Body of pancreas (tissue), 4 donors: ENCODE results near the gene CLEC2D. TPM values are rescaled to one million over a fixed set of nuclear protein-coding genes. Genes with fewer than 3 reads are reported as not detected.
"Not testable (repeated sequence)": the region's sequence is repeated elsewhere in the genome, so short reads cannot be mapped to it uniquely, and the experiment has no call there.

Experiments
- ATAC-seq: fragments of 150-250 bp; one replicate; pipeline ENCODE4 v1.9.1; 2016
- DNase-seq, 4 donors: peaks; one replicate each; pipeline ENCODE4 v3.0.0-alpha.2; 2019
- H3K27ac ChIP-seq, 4 donors: fragments of 200-600 bp; sonication (generic); 1 replicate in 3 of 4; 2 replicates in 1 of 4; pipeline versions ENCODE4 v1.5.1 to v1.6.1; 2016 to 2019; ENCODE audit warnings: mild to moderate bottlenecking in 1 of 4, mixed read lengths in 1 of 4, moderate library complexity in 1 of 4
- H3K27me3 ChIP-seq, 2 donors: fragments of 200-600 bp; sonication (generic); one replicate each; pipeline ENCODE4 v1.6.0; 2016; ENCODE audit warnings: mild to moderate bottlenecking in 1 of 2
- H3K36me3 ChIP-seq, 2 donors: fragments of 200-600 bp; sonication (generic); replicated peaks in 1 of 2; 2 replicates each; pipeline ENCODE4 v1.5.1; 2016; ENCODE audit warnings: low read depth in 2 of 2; ENCODE audit not compliant: insufficient read depth in 1 of 2
- H3K4me1 ChIP-seq: fragments of 200-600 bp; sonication (generic); one replicate; pipeline ENCODE4 v1.6.0; 2016
- H3K4me3 ChIP-seq, 2 donors: fragments of 200-600 bp; sonication (generic); 1 replicate in 1 of 2; 2 replicates in 1 of 2; pipeline ENCODE4 v1.5.1; 2016 to 2019
- H3K9me3 ChIP-seq, 3 donors: fragments of 200-600 bp; sonication (generic); 1 replicate in 2 of 3; 2 replicates in 1 of 3; pipeline ENCODE4 v1.5.1; 2016
- POLR2A ChIP-seq, 3 donors: fragments of 450-650 bp; IDR thresholded peaks; one replicate each; pipeline ENCODE4 v1.6.1; 2016; ENCODE audit warnings: antibody characterized with exemption in 3 of 3, mild to moderate bottlenecking in 2 of 3
- WGBS, 2 donors: methylation state at CpG; one replicate each; pipeline ENCODE4 v1.1.5; 2017; 5-methylcytosine and 5-hydroxymethylcytosine counted together
- intact Hi-C: fragments of 100-400 bp; cut with DNase I; formaldehyde crosslinking; loops from one replicate; pipeline ENCODE4 v1.15.1; 2023
- total RNA-seq, 2 donors: library from RNA; depleted of rRNA; stranded (reverse); fragments of >200 nt; gene quantifications; one replicate each; pipeline ENCODE4 v1.1.0, GENCODE V29; 2016
- TF ChIP-seq, protein P1 (sequence below), 7 experiments: fragments of 450-650 bp in 4 of 7; fragments of 200-600 bp in 3 of 7; sonication (generic) in 3 of 7; IDR thresholded peaks; one replicate each; pipeline ENCODE4 v1.5.1; 2016 to 2019; ENCODE audit warnings: antibody characterized with exemption in 7 of 7

Gene CLEC2D
- total RNA-seq, 2 donors from 2014 or later = 5.3 to 7.5 TPM

DNA sequence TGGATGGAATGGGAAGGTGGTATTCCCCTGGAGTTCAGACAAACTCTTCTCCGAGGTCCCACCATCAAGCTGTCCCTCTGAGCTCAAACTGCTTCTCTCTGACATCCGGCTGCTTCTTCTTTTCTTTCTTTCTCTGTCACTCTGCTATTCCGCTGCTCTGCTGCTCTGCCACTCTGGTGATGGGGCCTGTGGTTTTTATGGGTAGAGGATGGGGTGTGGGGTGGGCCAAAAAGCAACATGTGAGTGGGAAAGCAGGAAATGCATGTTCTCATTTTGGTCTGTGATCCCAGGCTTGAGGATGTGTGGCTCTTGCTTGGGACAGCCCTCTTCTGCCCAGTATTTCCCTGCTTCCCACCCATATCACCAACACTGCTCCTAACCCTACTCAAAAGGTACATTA lies 32.7 kb downstream of the CLEC2D start:
- H3K27ac ChIP-seq = no peak overlapping the region
- no peak overlapping the region for H3K4me3 ChIP-seq
- no peak for TF ChIP-seq POLR2A (IDR thresholded peaks at IDR 0.05)
- TF ChIP-seq, protein P1, sequence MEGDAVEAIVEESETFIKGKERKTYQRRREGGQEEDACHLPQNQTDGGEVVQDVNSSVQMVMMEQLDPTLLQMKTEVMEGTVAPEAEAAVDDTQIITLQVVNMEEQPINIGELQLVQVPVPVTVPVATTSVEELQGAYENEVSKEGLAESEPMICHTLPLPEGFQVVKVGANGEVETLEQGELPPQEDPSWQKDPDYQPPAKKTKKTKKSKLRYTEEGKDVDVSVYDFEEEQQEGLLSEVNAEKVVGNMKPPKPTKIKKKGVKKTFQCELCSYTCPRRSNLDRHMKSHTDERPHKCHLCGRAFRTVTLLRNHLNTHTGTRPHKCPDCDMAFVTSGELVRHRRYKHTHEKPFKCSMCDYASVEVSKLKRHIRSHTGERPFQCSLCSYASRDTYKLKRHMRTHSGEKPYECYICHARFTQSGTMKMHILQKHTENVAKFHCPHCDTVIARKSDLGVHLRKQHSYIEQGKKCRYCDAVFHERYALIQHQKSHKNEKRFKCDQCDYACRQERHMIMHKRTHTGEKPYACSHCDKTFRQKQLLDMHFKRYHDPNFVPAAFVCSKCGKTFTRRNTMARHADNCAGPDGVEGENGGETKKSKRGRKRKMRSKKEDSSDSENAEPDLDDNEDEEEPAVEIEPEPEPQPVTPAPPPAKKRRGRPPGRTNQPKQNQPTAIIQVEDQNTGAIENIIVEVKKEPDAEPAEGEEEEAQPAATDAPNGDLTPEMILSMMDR (IDR thresholded peaks at IDR 0.05) = no peak
- no peaks in the 10 kb centered on the region for H3K4me1 ChIP-seq
- 34 to 83% methylated on average over 3 of the region's 3 CpGs for WGBS, 2 donors
- DNase-seq (no peak), ATAC-seq (no peak)
- intact Hi-C loops = loop anchor here (10.0 kb wide), 1 partner anchor 67 kb away; no protein-coding TSS in a partner anchor
- no peaks in the 10 kb centered on the region for H3K9me3 ChIP-seq
- no peaks in the 10 kb centered on the region for H3K27me3 ChIP-seq
- H3K36me3 ChIP-seq = no peaks in the 10 kb centered on the region

- intact Hi-C loops = loop anchor here (10.0 kb wide), 1 partner anchor 70 kb away; no protein-coding TSS in a partner anchor
Measured at GRCh38 chr12:9704561-9704960, 35.0 kb downstream of the CLEC2D start.

DNA sequence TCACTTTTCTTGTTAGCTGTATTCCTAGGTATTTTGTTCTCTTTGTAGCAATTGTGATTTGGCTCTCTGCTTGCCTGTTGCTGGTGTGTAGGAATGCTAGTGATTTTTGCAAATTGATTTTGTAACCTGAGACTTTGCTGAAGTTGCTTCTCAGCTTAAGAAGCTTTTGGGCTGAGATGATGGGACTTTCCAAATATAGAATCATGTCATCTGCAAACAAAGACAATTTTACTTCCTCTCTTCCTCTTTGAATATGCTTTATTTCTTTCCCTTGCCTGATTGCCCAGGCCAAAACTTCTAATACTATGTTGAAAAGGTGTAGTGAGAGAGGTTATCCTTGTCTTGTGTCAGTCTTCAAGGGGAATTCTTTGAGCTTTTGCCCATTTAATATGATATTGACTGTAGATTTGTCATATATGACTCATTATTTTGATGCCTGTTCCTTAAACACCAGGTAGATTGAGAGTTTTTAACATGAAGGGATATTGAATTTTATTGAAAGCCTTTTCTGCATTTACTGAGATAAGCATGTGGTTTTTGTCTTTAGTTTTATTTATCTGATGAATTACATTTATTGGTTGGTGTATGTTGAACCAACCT lies 36.7 kb downstream of the CLEC2D start:
- ATAC-seq = no peak
- intact Hi-C loops = loop anchor here (5.0 to 10.0 kb wide), 2 partner anchors 71 to 374 kb away; no protein-coding TSS in a partner anchor

More at GRCh38 chr12:9704561-9704960, 35.0 kb downstream of the CLEC2D start:
- H3K36me3 ChIP-seq, H3K27me3 ChIP-seq, ATAC-seq, H3K4me1 ChIP-seq, H3K9me3 ChIP-seq, H3K4me3 ChIP-seq, H3K27ac ChIP-seq, DNase-seq: not testable (repeated sequence)
- 79 to 80% methylated on average over 5 of the region's 5 CpGs for WGBS, 2 donors

GRCh38 chr12:9707356-9707755 lies 37.8 kb downstream of the CLEC2D start:
- H3K36me3 ChIP-seq = no peaks in the 10 kb centered on the region
- no peak overlapping the region for H3K27ac ChIP-seq
- TF ChIP-seq POLR2A (IDR thresholded peaks at IDR 0.05) = no peak
- TF ChIP-seq, protein P1 (IDR thresholded peaks at IDR 0.05) = no peak
- no peaks in the 10 kb centered on the region for H3K9me3 ChIP-seq
- no peak for ATAC-seq
- intact Hi-C loops = loop anchor here (5.0 to 10.0 kb wide), 2 partner anchors 73 to 375 kb away; no protein-coding TSS in a partner anchor
- H3K27me3 ChIP-seq = no peaks in the 10 kb centered on the region
- H3K4me3 ChIP-seq = no peak overlapping the region
- no peak for DNase-seq
- peaks cover 5% of the 10 kb centered on the region for H3K4me1 ChIP-seq

More for the DNA sequence above, 36.7 kb downstream of the CLEC2D start:
- no peak for DNase-seq
- Histone ChIP-seq H3K4me1 (peaks cover 5% of the 10 kb centered on the region), H3K27me3 (no peaks in the 10 kb centered on the region), H3K9me3 (no peaks in the 10 kb centered on the region), H3K36me3 (no peaks in the 10 kb centered on the region), H3K4me3 (no peak overlapping the region), H3K27ac (no peak overlapping the region)
- TF ChIP-seq POLR2A (IDR thresholded peaks at IDR 0.05) = no peak
- TF ChIP-seq, protein P1 (IDR thresholded peaks at IDR 0.05) = no peak

GRCh38 chr12:9707864-9708808 lies 38.6 kb downstream of the CLEC2D start:
- H3K27ac ChIP-seq = no peak overlapping the region
- H3K9me3 ChIP-seq = no peaks in the 10 kb centered on the region
- no peaks in the 10 kb centered on the region for H3K27me3 ChIP-seq
- no peaks in the 10 kb centered on the region for H3K36me3 ChIP-seq
- intact Hi-C loops = loop anchor here (5.0 to 10.0 kb wide), 2 partner anchors 73 to 376 kb away; no protein-coding TSS in a partner anchor
- DNase-seq (peak; percentile 51 to 62 (median 58)), ATAC-seq (peak; percentile 70)
- peaks cover 5% of the 10 kb centered on the region for H3K4me1 ChIP-seq
- TF ChIP-seq POLR2A (IDR thresholded peaks at IDR 0.05) = no peak
- TF ChIP-seq, protein P1 (IDR thresholded peaks at IDR 0.05) = peak; percentile 46 to 83 (median 70)
- 35 to 42% methylated on average over 12 of the region's 12 CpGs for WGBS, 2 donors
- H3K4me3 ChIP-seq = no peak overlapping the region
